ENCODE results near the gene HUWE1. TPM values are rescaled to one million over a fixed set of nuclear protein-coding genes. Genes with fewer than 3 reads are reported as not detected.

HUWE1 gene
- total and polyA plus RNA-seq, 2 of the 13 experiments (the other 11 are each of a cell fraction or from before 2014, with no cell fraction given): 63.2 to 68.1 TPM

- CTCF ChIA-PET (ENCODE audit: low intra/inter-chr PET ratio, low total read pairs): no interaction called here
- Histone ChIP-seq H3K27ac (ENCODE audit: extremely low read length, insufficient read depth, low read length) (no peak overlapping the region), H3K79me2 (ENCODE audit: insufficient read depth, low read length) (no peaks in the 10 kb centered on the region), H3K9me3 (ENCODE audit: low read length) (no peaks in the 10 kb centered on the region), H2AFZ (ENCODE audit: low read length) (no peak overlapping the region), H4K20me1 (ENCODE audit: insufficient read depth, low read length) (no peaks in the 10 kb centered on the region), H3K4me2 (ENCODE audit: low read depth, low read length) (no peak overlapping the region), H3K4me3 (replicated peaks in 1 of 3; ENCODE audit: insufficient read depth in 1 of 3, low read depth in 2 of 3, low read length in 3 of 3) (no peak overlapping the region), H3K36me3 (replicated peaks in 1 of 2; ENCODE audit: control insufficient read depth in 1 of 2, insufficient read depth in 2 of 2, low read length in 2 of 2) (peaks cover 22 to 82% of the 10 kb centered on the region in 2 experiments), H3K4me1 (ENCODE audit: insufficient read depth, low read length) (no peaks in the 10 kb centered on the region), H3K27me3 (ENCODE audit: control insufficient read depth in 1 of 2, insufficient read depth in 2 of 2, low read length in 2 of 2) (no peaks in the 10 kb centered on the region), H3K9ac (ENCODE audit: insufficient read depth, low read depth, low read length) (no peak overlapping the region)
- POLR2A ChIA-PET: no interaction called here
- intact Hi-C loops (cut with micrococcal nuclease; ENCODE audit: unreplicated experiment) (no loop called here), in situ Hi-C loops (cut with HindIII; ENCODE audit: extremely low pct_ligation_motif_present, low pct_unique_long_range_greater_than_20kb) (no loop called here)
- WGBS (ENCODE audit: low lambda C conversion rate): 100% methylated on average over 4 of the region's 4 CpGs
- FAIRE-seq (no peak), DNase-seq (ENCODE audit: low spot score) (no peak), ATAC-seq (no peak)
- no peak for TF ChIP-seq ZNF264 (CRISPR knock-in tag; IDR thresholded peaks at IDR 0.05)
- TF ChIP-seq PAWR (CRISPR knock-in tag; IDR thresholded peaks at IDR 0.05; ENCODE audit: borderline replicate concordance): no peak
- no TSS peak for BruUV-seq (replicated peaks)
Observed at GRCh38 chrX:53563324-53563723, 123.2 kb downstream of the HUWE1 start.

GRCh38 chrX:53561912-53562311 lies 124.6 kb downstream of the HUWE1 start:
- no TSS peak for BruUV-seq (replicated peaks)
- POLR2A ChIA-PET: no interaction called here

More at GRCh38 chrX:53561912-53562311, 124.6 kb downstream of the HUWE1 start:
- intact Hi-C loops (cut with micrococcal nuclease; ENCODE audit: unreplicated experiment) (no loop called here), in situ Hi-C loops (cut with HindIII; ENCODE audit: extremely low pct_ligation_motif_present, low pct_unique_long_range_greater_than_20kb) (no loop called here)
- no peaks in the 10 kb centered on the region for H3K79me2 ChIP-seq (ENCODE audit: insufficient read depth, low read length)
- no peak overlapping the region for H3K4me2 ChIP-seq (ENCODE audit: low read depth, low read length)
- FAIRE-seq (no peak), ATAC-seq (no peak), DNase-seq (ENCODE audit: low spot score) (no peak)
- H3K9me3 ChIP-seq (ENCODE audit: low read length): no peaks in the 10 kb centered on the region
- H3K27me3 ChIP-seq (ENCODE audit: control insufficient read depth in 1 of 2, insufficient read depth in 2 of 2, low read length in 2 of 2): no peaks in the 10 kb centered on the region
- H3K9ac ChIP-seq (ENCODE audit: insufficient read depth, low read depth, low read length): no peak overlapping the region
- H3K27ac ChIP-seq (ENCODE audit: extremely low read length, insufficient read depth, low read length): no peak overlapping the region
- H3K4me1 ChIP-seq (ENCODE audit: insufficient read depth, low read length): no peaks in the 10 kb centered on the region
- TF ChIP-seq ZNF260 (CRISPR knock-in tag; IDR thresholded peaks at IDR 0.05; ENCODE audit: borderline replicate concordance, low read depth): no peak
- TF ChIP-seq ZSCAN30 (CRISPR knock-in tag; IDR thresholded peaks at IDR 0.05): no peak
- TF ChIP-seq RFXAP (CRISPR knock-in tag; IDR thresholded peaks at IDR 0.05; ENCODE audit: borderline replicate concordance): no peak
- no peak for TF ChIP-seq MYNN (CRISPR knock-in tag; IDR thresholded peaks at IDR 0.05; ENCODE audit: low read depth)
- no peak for TF ChIP-seq ATF7 (IDR thresholded peaks at IDR 0.05)
- no peak for TF ChIP-seq ATF7 (CRISPR knock-in tag; IDR thresholded peaks at IDR 0.05)
- no peak for TF ChIP-seq GZF1 (CRISPR knock-in tag; IDR thresholded peaks at IDR 0.05)
- TF ChIP-seq, protein P1, sequence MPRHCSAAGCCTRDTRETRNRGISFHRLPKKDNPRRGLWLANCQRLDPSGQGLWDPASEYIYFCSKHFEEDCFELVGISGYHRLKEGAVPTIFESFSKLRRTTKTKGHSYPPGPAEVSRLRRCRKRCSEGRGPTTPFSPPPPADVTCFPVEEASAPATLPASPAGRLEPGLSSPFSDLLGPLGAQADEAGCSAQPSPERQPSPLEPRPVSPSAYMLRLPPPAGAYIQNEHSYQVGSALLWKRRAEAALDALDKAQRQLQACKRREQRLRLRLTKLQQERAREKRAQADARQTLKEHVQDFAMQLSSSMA (CRISPR knock-in tag; IDR thresholded peaks at IDR 0.05): no peak
- no peak for TF ChIP-seq ZBTB26 (CRISPR knock-in tag; IDR thresholded peaks at IDR 0.05; ENCODE audit: borderline replicate concordance)
- TF ChIP-seq SP5 (CRISPR knock-in tag; IDR thresholded peaks at IDR 0.05; ENCODE audit: borderline replicate concordance, low read depth): no peak
- TF ChIP-seq ZNF20 (CRISPR knock-in tag; IDR thresholded peaks at IDR 0.05): no peak
- H4K20me1 ChIP-seq (ENCODE audit: insufficient read depth, low read length): no peaks in the 10 kb centered on the region
- H3K36me3 ChIP-seq (replicated peaks in 1 of 2; ENCODE audit: control insufficient read depth in 1 of 2, insufficient read depth in 2 of 2, low read length in 2 of 2): peaks cover 25 to 85% of the 10 kb centered on the region in 2 experiments
- WGBS (ENCODE audit: low lambda C conversion rate): 100% methylated on average over 3 of the region's 3 CpGs
- no peak overlapping the region for H3K4me3 ChIP-seq (replicated peaks in 1 of 3; ENCODE audit: insufficient read depth in 1 of 3, low read depth in 2 of 3, low read length in 3 of 3)
- CTCF ChIA-PET (ENCODE audit: low intra/inter-chr PET ratio, low total read pairs): no interaction called here
- H2AFZ ChIP-seq (ENCODE audit: low read length): no peak overlapping the region
